Psoas muscle (tissue), 8 donors: ENCODE data around the gene NINL. TPM values are rescaled to one million over a fixed set of nuclear protein-coding genes. Genes with fewer than 3 reads are reported as not detected.
A peak's percentile ranks its signal among the peaks of the same experiment; 100 is the strongest.

Experiments used
- ATAC-seq, 4 donors: fragments of 200-7000 bp; cut with Tn5 transposase; one replicate each; pipeline ENCODE4 v1.9.1; 2020; ENCODE audit warnings: moderate library complexity in 3 of 4, mild to moderate bottlenecking in 2 of 4
- DNase-seq, 2 donors: peaks; one replicate each; pipeline ENCODE4 v3.0.0-alpha.2; 2020
- H3K27ac ChIP-seq: fragments of 200-600 bp; one replicate; pipeline ENCODE4 v1.8.0; 2022
- H3K27me3 ChIP-seq, 3 donors: fragments of 200-600 bp in 1 of 3; one replicate each; pipeline versions ENCODE4 v1.6.1 to v1.8.0; 2013 to 2022; ENCODE audit warnings: low read length in 2 of 3, mild to moderate bottlenecking in 2 of 3, moderate library complexity in 1 of 3; ENCODE audit not compliant: insufficient read depth in 3 of 3
- H3K36me3 ChIP-seq, 2 donors: fragments of 200-600 bp in 1 of 2; one replicate each; pipeline versions ENCODE4 v1.6.1 to v1.8.0; 2013 to 2022; ENCODE audit warnings: low read depth in 1 of 2, mild to moderate bottlenecking in 1 of 2, moderate library complexity in 1 of 2; ENCODE audit not compliant: insufficient read depth in 1 of 2
- H3K4me1 ChIP-seq: fragments of 200-600 bp; one replicate; pipeline ENCODE4 v1.8.0; 2022
- H3K4me3 ChIP-seq: fragments of 200-600 bp; one replicate; pipeline ENCODE4 v1.8.0; 2022; ENCODE audit warnings: mild to moderate bottlenecking
- H3K9me3 ChIP-seq: fragments of 200-600 bp; one replicate; pipeline ENCODE4 v1.8.0; 2022
- WGBS, 3 donors: extraction: QIAGEN DNeasy Blood & Tissue Kit; methylation state at CpG; one replicate each; pipeline versions ENCODE4 v1.1.6 to v1.1.7; 2013; 5-methylcytosine and 5-hydroxymethylcytosine counted together
- intact Hi-C, 2 donors: fragments of 100-400 bp; cut with DNase I; formaldehyde crosslinking; loops; one replicate each; pipeline versions ENCODE4 v1.11.0 to v1.14.2; 2022
- polyA plus RNA-seq, 3 donors: library from polyadenylated mRNA; stranded (reverse); fragments of 200-250 nt; gene quantifications; one replicate each; pipeline ENCODE4 v1.2.3, GENCODE V29; 2013
- total RNA-seq, 4 donors: library from RNA; stranded (reverse); fragmentation: NEBNext Ultra II Directional in 2 of 4; extraction: Animal tissue kit (Norgen Biotek cat#: 25700) in 2 of 4; gene quantifications; one replicate each; pipeline versions ENCODE4 v1.2.1 to v1.2.4, GENCODE V29; 2021 to 2023
- TF ChIP-seq, protein P1 (sequence below): fragments of 200-600 bp; IDR thresholded peaks from one replicate; pipeline ENCODE4 v1.8.0; 2022; ENCODE audit warnings: antibody characterized with exemption
- donor health status: healthy with polysubstance abuse.
- donor health status: DM: no; HTN: no; CAD: no; lungs with moderate emphysema.
- donor health status: Bipolar disorder and iron deficiency.
- donor health status: healthy.
- donor health status: DM: yes; HTN: yes; CAD: no.
- donor health status: DM: no; HTN: no; CAD: no.
- donor health status: DM: no; HTN: no; CAD: no.
- donor health status: DM: yes; HTN: yes; CAD: no.

The NINL gene
- total and polyA plus RNA-seq, 7 donors, result 0.22 to 1.3 (median 0.42) TPM

DNA sequence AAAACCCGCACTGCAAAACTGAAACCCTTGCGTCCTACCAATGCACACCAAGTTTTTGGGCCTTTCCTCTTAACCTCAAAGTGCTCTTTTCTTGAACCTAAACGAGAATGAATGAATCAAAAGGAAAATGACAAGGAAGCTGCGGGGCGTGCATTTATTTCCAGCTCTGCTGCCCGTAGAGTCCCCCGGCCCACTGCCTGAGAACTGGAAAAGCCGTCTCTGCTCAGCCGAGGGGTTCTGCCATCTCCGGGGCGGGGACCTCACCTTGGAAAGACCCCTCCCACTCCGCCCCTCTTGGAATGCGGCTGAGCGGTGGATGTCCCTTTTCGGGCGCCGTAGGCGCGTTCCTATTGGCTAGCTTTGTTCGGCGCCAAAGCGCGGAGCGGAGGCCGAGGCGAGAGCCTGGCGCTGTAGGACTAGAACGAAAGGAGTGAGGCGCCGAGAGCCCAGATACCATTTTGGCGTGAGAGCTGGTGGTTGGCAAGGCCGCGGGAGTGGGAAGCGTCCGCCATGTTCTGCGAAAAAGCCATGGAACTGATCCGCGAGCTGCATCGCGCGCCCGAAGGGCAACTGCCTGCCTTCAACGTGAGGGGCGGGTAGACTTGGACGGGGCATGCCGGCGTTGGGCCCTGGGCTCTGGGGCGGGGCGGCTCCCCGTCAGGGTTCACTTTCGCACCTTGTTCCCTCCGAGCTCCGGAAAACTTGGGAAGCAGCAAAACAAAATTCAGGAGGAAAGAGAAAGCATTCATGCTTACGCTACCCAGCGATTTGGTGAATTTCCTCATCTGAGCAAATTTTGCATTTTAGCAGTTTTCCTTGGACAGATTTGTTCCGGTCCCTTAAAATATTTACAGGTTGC, 177.8 kb downstream of the NINL start, which contains the start of gene GINS1:
Gene GINS1 (plus strand): TSS at position 363 of the 859 bp plus-strand sequence. CDS start 148 bp downstream, at position 511.
- peak; percentile 71 to 84 for DNase-seq
- Histone ChIP-seq H3K27me3 (no peaks in the 10 kb centered on the region), H3K4me3 (peak within 1 kb of the TSS; percentile 81), H3K36me3 (no peaks in the 10 kb centered on the region), H3K4me1 (peaks cover 8% of the 10 kb centered on the region), H3K9me3 (peaks cover 13% of the 10 kb centered on the region), H3K27ac (no peak within 1 kb of the TSS)
- intact Hi-C loops, result loop anchor here (10.0 kb wide), 2 partner anchors 287 to 323 kb away; partner anchors contain the start of genes VSX1 (in 1 of the 2) and ZNF337 (in 1 of the 2)
- TF ChIP-seq, protein P1, sequence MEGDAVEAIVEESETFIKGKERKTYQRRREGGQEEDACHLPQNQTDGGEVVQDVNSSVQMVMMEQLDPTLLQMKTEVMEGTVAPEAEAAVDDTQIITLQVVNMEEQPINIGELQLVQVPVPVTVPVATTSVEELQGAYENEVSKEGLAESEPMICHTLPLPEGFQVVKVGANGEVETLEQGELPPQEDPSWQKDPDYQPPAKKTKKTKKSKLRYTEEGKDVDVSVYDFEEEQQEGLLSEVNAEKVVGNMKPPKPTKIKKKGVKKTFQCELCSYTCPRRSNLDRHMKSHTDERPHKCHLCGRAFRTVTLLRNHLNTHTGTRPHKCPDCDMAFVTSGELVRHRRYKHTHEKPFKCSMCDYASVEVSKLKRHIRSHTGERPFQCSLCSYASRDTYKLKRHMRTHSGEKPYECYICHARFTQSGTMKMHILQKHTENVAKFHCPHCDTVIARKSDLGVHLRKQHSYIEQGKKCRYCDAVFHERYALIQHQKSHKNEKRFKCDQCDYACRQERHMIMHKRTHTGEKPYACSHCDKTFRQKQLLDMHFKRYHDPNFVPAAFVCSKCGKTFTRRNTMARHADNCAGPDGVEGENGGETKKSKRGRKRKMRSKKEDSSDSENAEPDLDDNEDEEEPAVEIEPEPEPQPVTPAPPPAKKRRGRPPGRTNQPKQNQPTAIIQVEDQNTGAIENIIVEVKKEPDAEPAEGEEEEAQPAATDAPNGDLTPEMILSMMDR, result no peak
- WGBS, 3 donors, result 1 to 2% (median 2%) methylated on average over 56 of the region's 56 CpGs
- ATAC-seq, result peak; percentile 85 to 99 (median 92)

Other genes with a start within 250 kb of the NINL start
- 10 to 100 TPM in 1 of 4 donors, 1 to 10 TPM in 3; 7.9 to 10.9 (median 8.8) TPM for gene ABHD12, start 194.7 kb downstream of the NINL start, total RNA-seq
- 10 to 100 TPM in 2 of 3 donors, 1 to 10 TPM in 1; 7.9 to 15.5 (median 10.5) TPM for gene ABHD12, start 194.7 kb downstream of the NINL start, polyA plus RNA-seq
- under 1 TPM in 3 of 4 donors, not detected in 1; 0.11 to 0.20 (median 0.15) TPM for gene GINS1, start 177.9 kb downstream of the NINL start, total RNA-seq
- under 1 TPM; 0.07 to 0.67 (median 0.31) TPM for gene GINS1, start 177.9 kb downstream of the NINL start, polyA plus RNA-seq
- gene NANP, start 38.5 kb upstream of the NINL start, total RNA-seq, result 1 to 10 TPM; 1.9 to 4.1 (median 2.6) TPM
- 1 to 10 TPM; 2.0 to 3.9 (median 3.8) TPM for gene NANP, start 38.5 kb upstream of the NINL start, polyA plus RNA-seq
- 10 to 100 TPM in 2 of 4 donors, 1 to 10 TPM in 2; 7.4 to 12.5 (median 9.6) TPM for gene ZNF337, start 111.3 kb upstream of the NINL start, total RNA-seq
- gene ZNF337, start 111.3 kb upstream of the NINL start, polyA plus RNA-seq, result 1 to 10 TPM; 4.1 to 8.1 (median 4.4) TPM